ENCODE results near the gene SPTLC1.
"Not testable (repeated sequence)": the region's sequence is repeated elsewhere in the genome, so short reads cannot be mapped to it uniquely, and the experiment has no call there.

Gene SPTLC1

DNA sequence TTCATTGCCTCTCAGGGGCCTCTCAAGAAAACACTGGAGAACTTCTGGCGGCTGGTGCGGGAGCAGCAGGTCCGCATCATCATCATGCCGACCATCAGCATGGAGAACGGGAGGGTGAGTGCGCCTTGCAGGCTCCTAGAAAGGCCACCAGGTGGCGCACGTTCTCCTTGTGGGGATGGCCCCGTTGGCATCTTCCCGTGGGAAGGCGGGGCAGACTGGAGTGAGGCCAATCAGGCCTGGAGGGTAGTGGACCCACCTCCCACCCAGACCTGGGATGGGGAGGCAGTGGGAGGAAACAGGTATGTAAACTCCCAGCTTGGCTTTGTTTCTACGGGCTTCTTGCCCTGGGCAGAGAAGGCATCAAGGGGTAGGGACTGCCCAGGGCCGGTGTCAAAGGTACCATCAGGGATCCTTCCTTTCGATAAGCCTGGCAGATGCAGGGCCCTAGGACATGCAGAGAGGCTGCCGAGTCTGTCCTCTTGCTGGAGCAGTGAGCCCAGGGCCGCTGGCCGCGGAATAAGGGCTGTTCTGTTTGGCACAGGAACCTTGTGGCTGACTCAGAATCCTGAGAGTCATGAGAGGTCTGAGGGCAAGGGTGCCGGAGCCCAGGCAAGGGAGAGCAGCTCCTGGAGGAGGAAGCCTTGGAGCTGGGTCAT is 18.9 kb upstream of the SPTLC1 start:
- no peak for TF ChIP-seq POLR2A (IDR thresholded peaks at IDR 0.05; ENCODE audit: low read depth, low read length)
- peak; percentile 67 for FAIRE-seq
- DNase-seq (ENCODE audit: insufficient read length, low spot score) = peak; percentile 91

DNA sequence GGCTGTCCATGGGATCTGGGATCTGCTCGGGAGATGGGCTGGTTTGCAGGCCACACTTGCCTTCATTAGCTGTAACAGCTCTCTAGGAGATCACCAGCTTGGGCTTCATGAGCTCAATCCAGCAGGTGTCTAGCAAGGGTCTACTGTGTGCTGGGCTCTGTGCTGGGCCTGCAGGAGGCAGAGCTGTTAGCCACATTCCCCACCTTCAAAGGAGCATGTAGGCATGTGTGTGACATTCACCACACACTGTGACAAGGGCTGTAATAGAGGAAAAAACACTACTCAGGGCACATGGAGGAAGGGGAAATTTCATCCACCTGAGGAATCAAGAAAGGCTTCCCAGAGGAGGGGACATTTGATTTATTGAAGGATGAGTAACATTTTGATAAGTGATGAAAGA is 17.7 kb upstream of the SPTLC1 start:
- not testable (repeated sequence) for DNase-seq (ENCODE audit: insufficient read length, low spot score); FAIRE-seq

DNA sequence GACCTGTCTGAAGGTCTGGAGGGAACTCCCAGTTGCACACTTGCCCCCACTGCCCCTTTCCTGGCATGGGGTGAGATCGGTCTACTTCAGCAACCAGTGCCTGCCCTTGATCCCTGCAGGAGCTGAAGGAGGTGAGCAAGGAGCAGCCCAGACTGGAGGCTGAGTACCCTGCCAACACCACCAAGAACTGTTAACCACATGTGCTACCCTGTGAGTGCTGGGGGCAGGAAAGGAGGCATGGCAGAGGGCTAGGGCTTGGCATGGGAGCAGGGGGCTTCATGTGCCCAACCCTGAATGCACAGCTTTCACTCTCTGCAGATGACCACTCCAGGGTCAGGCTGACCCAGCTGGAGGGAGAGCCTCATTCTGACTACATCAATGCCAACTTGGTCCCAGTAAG is 17.3 kb upstream of the SPTLC1 start:
- DNase-seq (ENCODE audit: insufficient read length, low spot score) = no peak
- FAIRE-seq = no peak
- TF ChIP-seq POLR2A (IDR thresholded peaks at IDR 0.05; ENCODE audit: low read depth, low read length) = no peak

- no peak for DNase-seq (ENCODE audit: insufficient read length, low spot score)
- TF ChIP-seq POLR2A (IDR thresholded peaks at IDR 0.05; ENCODE audit: low read depth, low read length) = no peak
- FAIRE-seq = no peak
Measured at GRCh38 chr9:92122800-92123199, 7.6 kb upstream of the SPTLC1 start.

DNA sequence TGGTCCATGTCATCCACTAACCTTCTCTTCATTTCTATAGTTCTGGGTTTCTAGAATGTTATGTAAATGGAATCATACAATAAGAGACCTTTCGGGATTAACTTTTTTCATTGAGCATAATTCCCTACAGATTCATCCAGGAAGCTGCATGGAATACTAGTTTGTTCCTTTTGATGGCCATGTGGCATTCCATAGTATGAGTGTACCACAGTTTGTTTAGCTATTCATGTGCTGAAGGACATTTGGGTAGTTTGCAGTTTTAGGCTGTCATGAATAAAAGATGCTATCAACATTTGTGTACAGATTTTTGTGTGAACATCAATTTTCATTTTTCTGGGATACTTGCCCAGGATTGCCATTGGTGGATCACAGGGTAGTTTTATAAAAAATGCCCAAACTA is 6.8 kb upstream of the SPTLC1 start:
- DNase-seq (ENCODE audit: insufficient read length, low spot score) (no peak), FAIRE-seq (no peak)
- TF ChIP-seq POLR2A (IDR thresholded peaks at IDR 0.05; ENCODE audit: low read depth, low read length) = no peak

GRCh38 chr9:92121265-92121664 is 6.1 kb upstream of the SPTLC1 start:
- DNase-seq (ENCODE audit: insufficient read length, low spot score) (no peak), FAIRE-seq (no peak)
- no peak for TF ChIP-seq POLR2A (IDR thresholded peaks at IDR 0.05; ENCODE audit: low read depth, low read length)

GRCh38 chr9:92120138-92120537 is 4.9 kb upstream of the SPTLC1 start:
- DNase-seq (ENCODE audit: insufficient read length, low spot score) (no peak), FAIRE-seq (no peak)
- no peak for TF ChIP-seq POLR2A (IDR thresholded peaks at IDR 0.05; ENCODE audit: low read depth, low read length)

DNA sequence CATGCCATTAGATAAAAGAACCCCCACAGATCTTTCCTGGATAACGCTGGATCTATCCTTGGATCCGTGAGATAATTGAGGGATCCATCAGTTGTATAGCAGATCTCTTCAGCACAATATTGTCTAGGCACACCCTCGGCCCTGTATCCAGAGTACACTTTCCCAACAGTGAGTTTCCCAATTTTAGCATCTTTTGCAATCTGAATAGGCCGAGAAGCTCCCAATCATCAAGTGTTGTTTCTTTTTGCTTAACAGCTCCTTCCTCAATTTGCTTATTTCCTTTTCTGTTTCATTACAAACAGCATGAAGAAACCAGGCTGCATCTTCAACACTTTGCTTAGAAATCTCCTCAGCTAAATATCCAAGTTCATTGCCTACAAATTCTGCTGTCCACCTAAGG is 4.4 kb upstream of the SPTLC1 start:
- TF ChIP-seq POLR2A (IDR thresholded peaks at IDR 0.05; ENCODE audit: low read depth, low read length) = no peak
- FAIRE-seq (no peak), DNase-seq (ENCODE audit: insufficient read length, low spot score) (no peak)

GRCh38 chr9:92108122-92108521 is 7.1 kb downstream of the SPTLC1 start:
- DNase-seq (ENCODE audit: insufficient read length, low spot score) = no peak
- TF ChIP-seq POLR2A (IDR thresholded peaks at IDR 0.05; ENCODE audit: low read depth, low read length) = no peak
- FAIRE-seq = no peak

- not testable (repeated sequence) for FAIRE-seq; DNase-seq (ENCODE audit: insufficient read length, low spot score)
Measured at GRCh38 chr9:92105446-92106225, 9.6 kb downstream of the SPTLC1 start.

DNA sequence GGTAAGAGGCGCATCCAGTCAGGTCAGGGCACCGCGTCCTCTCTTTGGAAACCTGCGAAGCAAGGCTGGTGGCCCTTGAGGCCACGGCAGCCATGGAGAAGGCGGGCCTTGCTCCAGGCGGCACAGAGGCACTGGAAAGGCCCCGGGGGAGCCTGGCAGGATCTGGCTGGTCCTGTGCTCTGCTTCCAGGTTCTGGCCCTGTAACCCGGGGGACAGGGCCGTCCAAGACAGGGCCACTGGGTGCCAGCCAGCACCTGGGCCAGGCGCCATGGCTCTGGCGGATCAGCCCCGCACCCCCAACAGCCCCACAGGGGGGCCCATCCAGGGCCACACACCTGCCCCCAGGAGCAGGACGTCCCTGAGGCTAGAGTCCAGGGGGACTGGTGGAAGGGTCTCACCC is 11.6 kb downstream of the SPTLC1 start:
- not testable (repeated sequence) for FAIRE-seq

DNA sequence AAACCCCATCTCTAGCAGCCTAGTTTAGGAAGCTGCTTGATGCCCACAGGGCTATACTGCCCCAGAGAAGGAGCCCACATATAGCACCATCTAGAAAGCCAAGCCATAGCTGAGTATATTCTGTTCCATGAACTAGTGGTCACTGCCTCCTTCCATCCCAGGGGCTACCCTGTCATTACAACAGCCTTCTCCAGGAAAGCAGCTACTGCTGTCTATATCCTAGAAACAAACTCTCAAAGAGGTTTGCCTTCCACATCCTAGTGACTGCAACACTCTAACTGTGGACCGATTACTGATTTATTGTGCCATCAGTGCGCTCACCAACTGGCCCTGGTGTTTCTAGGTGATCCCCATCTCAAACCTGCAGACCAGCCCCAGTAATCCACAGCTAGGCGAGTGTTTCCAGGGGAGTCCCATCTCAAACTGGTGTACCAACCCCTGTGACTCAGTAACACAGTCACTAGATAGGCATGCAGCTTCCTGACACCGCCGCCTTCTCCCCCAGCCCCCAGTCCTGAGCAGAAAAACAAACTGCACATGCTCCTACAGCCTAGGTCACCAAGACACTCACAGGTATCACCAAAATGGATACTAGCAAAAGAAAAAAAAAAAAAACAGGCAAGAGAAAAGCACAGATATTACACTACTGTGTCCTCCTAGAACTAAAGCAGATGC is 14.8 kb downstream of the SPTLC1 start:
- peak; percentile 97 for FAIRE-seq
- DNase-seq (ENCODE audit: insufficient read length, low spot score) = peak; percentile 81

More for the DNA sequence above, 11.6 kb downstream of the SPTLC1 start:
- not testable (repeated sequence) for DNase-seq (ENCODE audit: insufficient read length, low spot score)

DNA sequence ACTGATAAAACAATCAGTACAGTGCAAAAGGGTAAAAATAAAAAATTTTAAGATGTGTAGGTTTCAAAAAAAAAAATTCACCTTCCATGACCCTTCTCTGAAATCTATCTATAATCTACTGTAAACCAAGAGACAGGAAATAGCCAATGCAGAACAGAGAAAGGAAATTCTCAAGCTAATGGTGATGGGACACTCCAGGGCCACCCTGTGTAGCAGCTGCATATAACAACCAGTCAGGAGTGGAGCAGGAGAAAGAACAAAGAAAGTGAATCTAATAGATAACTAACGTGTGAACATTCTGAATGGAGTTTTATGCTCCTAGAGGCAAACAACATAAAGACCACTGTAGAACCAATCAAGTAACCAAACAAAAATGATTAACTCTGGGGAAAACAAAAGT is 16.6 kb downstream of the SPTLC1 start:
- no peak for TF ChIP-seq POLR2A (IDR thresholded peaks at IDR 0.05; ENCODE audit: low read depth, low read length)
- FAIRE-seq (no peak), DNase-seq (ENCODE audit: insufficient read length, low spot score) (no peak)

More for the DNA sequence above, 14.8 kb downstream of the SPTLC1 start:
- no peak for TF ChIP-seq POLR2A (IDR thresholded peaks at IDR 0.05; ENCODE audit: low read depth, low read length)

- DNase-seq (ENCODE audit: insufficient read length, low spot score) (no peak), FAIRE-seq (no peak)
- TF ChIP-seq POLR2A (IDR thresholded peaks at IDR 0.05; ENCODE audit: low read depth, low read length) = no peak
Measured at GRCh38 chr9:92097997-92098482, 17.2 kb downstream of the SPTLC1 start.
